OCI-M2 (cell line): ENCODE data around the gene VDR.

Source experiments
- DNase-seq: peaks from one replicate; lab custom pipeline; 2025; ENCODE audit not compliant: unreplicated experiment; lab: John Stamatoyannopoulos, UW

The VDR gene

GRCh38 chr12:47874316-47874715 is 30.5 kb downstream of the VDR start:
- DNase-seq = no peak

DNA sequence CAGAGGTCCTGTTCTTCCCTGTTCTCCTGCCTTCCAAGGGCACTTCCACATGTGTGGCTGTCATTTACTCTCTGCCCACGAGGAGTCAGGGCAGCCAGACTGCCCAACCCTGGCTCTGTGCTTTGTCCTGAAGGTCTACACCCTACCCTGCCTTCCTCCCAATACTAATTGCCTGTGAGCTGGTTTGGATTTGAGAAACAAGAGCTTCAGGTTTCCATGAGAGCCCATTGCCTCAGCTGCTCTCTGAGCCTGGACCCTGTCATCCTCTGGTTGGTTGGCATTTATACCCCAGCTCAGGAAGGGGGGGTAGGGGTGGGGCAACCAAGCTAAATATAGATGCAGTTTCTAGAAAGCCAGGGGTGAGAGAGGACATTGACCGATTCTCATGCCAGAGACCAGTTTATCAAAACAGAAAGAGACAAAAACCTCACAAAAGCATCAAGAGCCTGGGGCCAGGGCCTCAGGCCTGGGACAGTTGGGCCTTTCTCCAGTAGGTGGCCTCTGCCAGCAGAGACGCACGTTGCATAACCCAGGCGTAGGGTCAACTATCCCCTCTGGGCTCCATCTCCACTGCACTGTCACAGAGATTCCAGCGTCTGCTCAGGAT is 34.5 kb downstream of the VDR start:
- DNase-seq = no peak

- no peak for DNase-seq
Observed at GRCh38 chr12:47868552-47869031, 36.2 kb downstream of the VDR start.

DNA sequence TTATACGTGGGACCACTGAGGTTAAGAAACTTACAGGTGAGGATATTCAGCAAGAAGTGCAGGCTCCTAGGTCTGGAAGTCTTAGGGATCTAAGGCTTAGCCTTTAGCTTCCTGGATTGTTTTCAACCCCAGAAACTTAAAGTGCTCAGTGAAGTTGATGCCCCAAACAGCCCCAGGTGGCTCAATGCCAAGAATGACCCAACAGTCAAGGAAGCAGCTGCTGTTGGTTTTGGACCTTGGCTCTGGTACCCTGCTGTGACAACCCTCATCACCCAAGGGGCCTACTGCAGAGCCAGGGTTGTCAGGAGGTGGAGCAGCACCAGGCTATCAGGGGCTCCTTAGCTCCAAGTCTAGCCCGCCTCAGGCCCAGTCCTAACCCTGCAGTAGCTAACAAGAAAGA is 36.8 kb downstream of the VDR start:
- no peak for DNase-seq

DNA sequence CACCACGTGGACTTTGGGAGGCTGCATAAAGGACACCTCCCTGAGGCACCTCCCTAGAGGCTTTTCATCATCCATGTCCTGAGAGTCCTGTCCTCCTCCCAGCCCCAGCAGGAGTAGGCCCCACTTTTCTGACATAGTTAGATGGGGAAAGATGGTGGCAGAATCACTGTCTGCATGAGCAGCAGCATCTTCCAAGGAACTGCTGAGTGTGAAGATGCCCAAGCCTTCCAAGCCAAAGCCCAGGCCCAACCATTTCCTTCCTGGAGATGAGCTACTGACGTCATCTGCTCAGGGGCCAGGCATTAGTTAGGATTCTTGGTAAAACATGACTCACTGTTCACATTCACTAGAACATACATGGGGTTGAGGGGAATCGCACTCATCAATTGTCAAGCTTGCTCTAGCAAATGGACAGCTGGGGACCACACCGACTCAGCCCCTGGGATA is 37.3 kb downstream of the VDR start:
- no peak for DNase-seq

DNA sequence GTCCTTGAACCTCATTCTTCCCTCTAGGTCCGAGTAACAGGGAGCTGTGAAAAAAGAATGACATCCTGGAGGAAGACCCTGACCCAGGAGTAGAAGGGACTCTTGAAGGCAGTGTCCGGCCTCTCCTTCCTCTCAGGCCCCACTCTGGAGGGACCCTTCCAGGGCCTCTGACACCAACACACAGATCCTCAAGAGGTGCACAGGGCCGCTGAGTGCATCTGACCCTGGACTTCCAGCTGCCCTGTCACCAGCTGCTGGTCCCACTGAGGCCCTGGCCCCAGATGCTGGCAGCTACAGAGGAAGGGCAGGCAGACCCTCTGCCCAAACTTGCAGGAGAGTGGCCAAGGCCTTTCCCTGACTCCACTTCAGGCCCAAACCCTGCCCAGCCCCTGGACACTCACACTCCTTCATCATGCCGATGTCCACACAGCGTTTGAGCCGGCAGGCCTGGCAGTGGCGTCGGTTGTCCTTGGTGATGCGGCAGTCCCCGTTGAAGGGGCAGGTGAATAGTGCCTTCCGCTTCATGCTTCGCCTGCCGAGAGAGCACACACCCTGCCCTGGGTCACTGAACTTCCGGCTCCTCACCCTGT is 40.1 kb downstream of the VDR start:
- DNase-seq = no peak

DNA sequence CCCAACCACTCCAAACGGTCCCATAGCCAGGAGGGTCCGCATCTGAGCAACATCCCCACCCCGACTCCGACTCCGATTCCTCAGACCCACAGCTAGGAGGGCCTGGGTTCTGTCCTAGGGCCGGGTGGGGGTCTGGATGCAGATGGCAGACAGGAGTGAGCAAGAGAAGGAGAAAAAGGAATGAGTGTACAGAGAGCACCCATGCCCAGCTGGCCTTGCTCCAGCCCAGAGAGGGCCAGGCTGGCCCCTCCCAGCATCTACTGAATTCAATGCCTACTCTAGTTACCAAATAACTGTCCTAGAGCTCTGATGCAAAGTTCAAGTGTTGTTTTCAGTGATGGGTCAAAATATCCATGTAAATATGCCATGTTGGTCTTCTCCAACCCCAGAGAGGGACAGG is 40.8 kb downstream of the VDR start:
- no peak for DNase-seq

GRCh38 chr12:47863467-47863866 is 41.3 kb downstream of the VDR start:
- DNase-seq = no peak

DNA sequence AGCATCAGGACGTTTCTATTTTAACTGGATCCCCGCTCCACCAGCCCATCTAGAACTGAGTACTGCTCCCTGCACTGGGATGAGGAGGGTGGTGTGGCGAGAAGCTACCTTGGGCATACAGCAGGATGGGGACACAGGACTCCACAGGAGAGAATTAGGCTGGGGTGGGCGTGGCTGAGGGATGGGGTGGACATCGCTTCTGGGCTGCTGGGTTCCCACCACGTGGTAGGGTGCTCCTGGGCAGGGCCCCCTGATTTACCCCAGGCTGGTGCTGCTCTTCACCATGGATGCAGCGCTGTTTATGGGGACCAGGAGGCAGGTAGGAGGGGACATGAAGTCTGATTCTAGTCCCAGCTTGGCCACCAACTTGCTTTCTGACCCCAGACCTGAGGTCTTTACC is 41.9 kb downstream of the VDR start:
- no peak for DNase-seq

DNA sequence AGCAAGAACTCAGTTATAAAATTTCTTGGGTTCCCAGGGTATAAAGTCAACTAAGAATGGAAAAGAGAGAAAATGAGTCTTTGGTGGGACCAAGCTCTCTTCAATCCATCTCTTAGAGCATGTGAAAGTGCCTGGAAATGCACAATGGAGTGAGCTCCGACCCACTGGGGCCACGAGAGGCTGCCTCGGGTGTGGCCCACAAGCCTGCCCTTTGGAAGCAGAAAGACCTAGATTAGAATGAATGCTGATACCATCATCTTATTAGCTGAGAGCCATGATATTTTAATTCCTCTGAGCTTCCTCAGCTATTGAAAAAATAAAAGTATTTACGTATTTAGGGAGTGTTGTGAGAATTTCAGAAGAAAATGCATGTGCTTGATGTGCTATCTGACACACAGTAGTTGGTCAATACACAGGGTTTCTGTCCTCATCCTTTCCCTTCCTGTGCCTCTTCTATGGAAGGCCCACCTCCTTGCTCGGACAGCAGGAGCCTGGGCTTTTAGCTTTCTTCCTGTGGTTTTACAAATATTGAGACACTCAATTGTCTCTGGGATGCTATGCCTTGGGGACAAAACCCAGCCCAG is 42.5 kb downstream of the VDR start:
- no peak for DNase-seq

DNA sequence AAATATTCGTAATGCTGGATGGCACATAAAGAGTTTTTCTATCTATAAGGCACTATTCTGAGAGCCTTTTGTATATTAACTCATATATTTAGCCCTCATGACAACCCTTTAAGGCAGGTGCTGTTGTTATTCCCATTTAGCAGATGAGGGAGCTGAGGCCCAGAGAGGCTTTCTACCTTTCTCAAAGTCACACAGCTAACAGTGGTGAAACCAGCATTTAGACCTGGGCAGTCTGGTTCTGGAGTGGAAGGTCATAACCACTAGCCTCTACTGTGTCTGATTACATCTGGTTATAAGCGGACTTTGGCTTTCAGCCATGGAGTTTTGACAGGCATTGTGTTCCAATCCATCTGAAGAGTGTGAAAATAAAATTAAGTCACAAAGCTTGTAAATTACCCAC is 43.9 kb downstream of the VDR start:
- no peak for DNase-seq

DNA sequence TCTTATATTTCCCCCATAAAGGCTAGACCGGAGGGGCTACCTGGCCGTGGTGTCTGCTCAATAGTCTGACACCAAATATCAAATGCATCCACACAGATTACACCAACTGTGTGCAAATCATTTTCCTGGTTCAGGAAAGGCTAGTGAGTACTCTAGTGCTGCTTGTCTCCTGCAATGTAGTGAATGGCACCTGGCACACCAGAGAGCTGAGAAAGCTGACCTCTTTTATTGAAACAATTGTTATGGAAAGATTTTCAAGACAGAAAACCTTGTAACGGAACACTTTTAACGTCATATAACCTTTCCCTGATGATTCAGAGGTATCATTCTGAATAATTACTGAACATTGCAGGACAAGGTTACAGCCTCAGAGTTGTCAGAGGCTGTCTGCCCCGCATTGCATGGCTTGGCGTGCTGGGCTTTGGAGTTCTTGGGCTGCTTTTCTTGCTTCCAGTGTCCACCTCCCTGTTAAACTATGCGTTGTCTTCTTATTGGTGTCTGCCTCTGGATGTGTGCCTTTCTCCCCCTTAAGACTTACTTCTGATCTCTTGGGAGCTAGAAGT is 44.4 kb downstream of the VDR start:
- DNase-seq = no peak

- no peak for DNase-seq
Observed at GRCh38 chr12:47858511-47859266, 46.1 kb downstream of the VDR start.

- DNase-seq = no peak
Observed at GRCh38 chr12:47856721-47857575, 47.8 kb downstream of the VDR start.

GRCh38 chr12:47856094-47856493 is 48.7 kb downstream of the VDR start:
- DNase-seq = no peak

DNA sequence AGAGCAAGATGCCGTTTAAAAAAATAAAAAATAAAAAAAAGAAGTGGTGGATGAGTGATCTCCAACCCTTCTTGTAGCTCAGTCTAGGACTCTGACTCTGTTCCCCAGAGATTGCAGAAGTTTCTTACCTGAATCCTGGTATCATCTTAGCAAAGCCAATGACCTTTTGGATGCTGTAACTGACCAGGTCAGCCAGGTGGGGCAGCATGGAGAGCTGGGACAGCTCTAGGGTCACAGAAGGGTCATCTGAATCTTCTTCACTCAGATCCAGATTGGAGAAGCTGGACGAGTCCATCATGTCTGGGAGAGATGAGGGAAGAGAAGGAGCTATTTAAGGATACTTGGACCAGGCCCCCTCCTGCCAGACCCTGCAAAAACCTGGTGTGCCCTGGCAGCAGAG is 49.3 kb downstream of the VDR start:
- DNase-seq = no peak

DNA sequence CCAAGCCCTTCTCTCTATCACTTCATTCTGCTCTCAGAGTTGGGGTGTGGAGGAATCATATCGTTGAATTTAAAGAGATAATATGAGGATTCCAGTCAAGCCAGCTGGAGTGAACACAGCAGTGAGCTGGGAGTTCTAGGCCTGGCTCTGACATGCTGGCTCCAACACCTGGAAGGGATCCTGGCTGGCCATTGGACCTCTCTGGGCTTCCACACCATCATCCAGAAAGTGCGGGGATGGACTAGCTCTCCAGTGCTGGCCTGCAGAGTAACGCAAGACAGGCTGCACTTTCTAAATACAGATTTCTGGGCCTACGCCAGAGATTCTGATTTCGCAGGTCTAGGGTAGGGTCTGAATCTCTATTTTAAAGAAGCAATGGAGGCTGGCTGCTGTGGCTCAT is 50.3 kb downstream of the VDR start:
- no peak for DNase-seq

GRCh38 chr12:47852096-47852571 is 52.7 kb downstream of the VDR start:
- no peak for DNase-seq

DNA sequence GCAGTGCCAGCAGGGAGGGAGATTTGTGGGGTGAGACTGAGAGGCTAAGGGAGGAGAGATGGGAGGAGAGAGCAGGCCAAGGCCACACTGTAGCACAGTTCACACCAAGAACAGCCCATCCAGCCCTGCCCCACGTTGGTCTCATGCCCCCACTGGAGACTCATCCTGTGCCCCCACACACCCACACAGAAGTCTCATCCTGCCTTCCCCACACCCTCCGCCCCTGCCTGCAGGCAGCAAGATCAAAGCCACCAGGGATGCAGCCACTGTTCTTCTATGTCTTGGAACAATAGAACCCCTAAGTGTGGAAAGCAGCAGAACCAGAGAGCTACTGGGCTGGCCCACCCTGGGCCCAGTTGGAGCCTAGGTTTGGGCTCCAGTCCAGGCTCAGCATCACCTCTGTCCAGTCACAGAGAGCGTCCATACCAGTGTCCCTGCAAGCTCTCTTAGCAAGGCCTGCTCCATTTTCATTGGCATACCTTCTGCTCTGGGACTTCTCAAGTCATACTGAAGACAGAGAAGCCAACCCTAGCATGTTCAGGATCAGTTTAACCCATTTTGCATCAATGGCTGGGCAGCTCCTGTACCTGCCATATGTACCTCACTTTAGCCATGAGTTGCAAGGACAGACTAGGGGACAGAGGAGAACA is 53.4 kb downstream of the VDR start:
- no peak for DNase-seq
